Measurements from ENCODE around the gene FREM3. TPM values are rescaled to one million over a fixed set of nuclear protein-coding genes. Genes with fewer than 3 reads are reported as not detected.

Gene FREM3
- total RNA-seq, 1 experiment from 2014 or later: not detected

GRCh38 chr4:143616771-143617170 lies 83.7 kb downstream of the FREM3 start:
- CTCF ChIA-PET: no interaction called here
- Histone ChIP-seq H3K27me3 (replicated peaks; ENCODE audit: insufficient read depth, low read depth, low read length, poor library complexity) (peaks cover 5% of the 10 kb centered on the region), H3K27ac (ENCODE audit: low read depth, low read length, poor library complexity, severe bottlenecking) (no peak overlapping the region), H3K36me3 (ENCODE audit: insufficient read depth, low read length, poor library complexity, severe bottlenecking) (no peaks in the 10 kb centered on the region), H3K4me3 (ENCODE audit: low read depth, low read length, poor library complexity, severe bottlenecking) (no peak overlapping the region), H3K4me1 (ENCODE audit: insufficient read depth, low read length, poor library complexity, severe bottlenecking) (no peaks in the 10 kb centered on the region), H3K9me3 (ENCODE audit: low read depth, low read length, poor library complexity, severe bottlenecking) (no peaks in the 10 kb centered on the region)
- no peak for DNase-seq (ENCODE audit: low spot score)
- POLR2A ChIA-PET (ENCODE audit: low non-redundant PET): interaction anchor here (0.6 kb wide), 1 partner anchor 41 kb away, joined by 4 read pairs; no protein-coding TSS in a partner anchor
- no peak for TF ChIP-seq CTCF (conservative IDR thresholded peaks at IDR 0.05; ENCODE audit: low read depth, low read length)
- no peak for TF ChIP-seq EZH2 (IDR thresholded peaks at IDR 0.05; ENCODE audit: borderline replicate concordance, low read depth, low read length, poor library complexity, severe bottlenecking)
- intact Hi-C loops (cut with micrococcal nuclease; ENCODE audit: unreplicated experiment): no loop called here
- no TSS peak for BruUV-seq (replicated peaks)

- BruUV-seq (replicated peaks): no TSS peak
- ChIA-PET POLR2A (ENCODE audit: low non-redundant PET) (no interaction called here), CTCF (no interaction called here)
- Histone ChIP-seq H3K9me3 (ENCODE audit: low read depth, low read length, poor library complexity, severe bottlenecking) (no peaks in the 10 kb centered on the region), H3K27me3 (replicated peaks; ENCODE audit: insufficient read depth, low read depth, low read length, poor library complexity) (peaks cover 5% of the 10 kb centered on the region), H3K36me3 (ENCODE audit: insufficient read depth, low read length, poor library complexity, severe bottlenecking) (no peaks in the 10 kb centered on the region), H3K4me3 (ENCODE audit: low read depth, low read length, poor library complexity, severe bottlenecking) (no peak overlapping the region), H3K4me1 (ENCODE audit: insufficient read depth, low read length, poor library complexity, severe bottlenecking) (no peaks in the 10 kb centered on the region), H3K27ac (ENCODE audit: low read depth, low read length, poor library complexity, severe bottlenecking) (no peak overlapping the region)
- intact Hi-C loops (cut with micrococcal nuclease; ENCODE audit: unreplicated experiment): no loop called here
- DNase-seq (ENCODE audit: low spot score): no peak
- no peak for TF ChIP-seq EZH2 (IDR thresholded peaks at IDR 0.05; ENCODE audit: borderline replicate concordance, low read depth, low read length, poor library complexity, severe bottlenecking)
- TF ChIP-seq CTCF (conservative IDR thresholded peaks at IDR 0.05; ENCODE audit: low read depth, low read length): no peak
These were observed 91.0 kb downstream of the FREM3 start for GRCh38 chr4:143609492-143609891.

GRCh38 chr4:143606480-143606879 lies 94.0 kb downstream of the FREM3 start:
- no peak for DNase-seq (ENCODE audit: low spot score)
- TF ChIP-seq CTCF (conservative IDR thresholded peaks at IDR 0.05; ENCODE audit: low read depth, low read length) (no peak), EZH2 (IDR thresholded peaks at IDR 0.05; ENCODE audit: borderline replicate concordance, low read depth, low read length, poor library complexity, severe bottlenecking) (no peak)
- ChIA-PET CTCF (no interaction called here), POLR2A (ENCODE audit: low non-redundant PET) (no interaction called here)
- intact Hi-C loops (cut with micrococcal nuclease; ENCODE audit: unreplicated experiment): no loop called here
- no peaks in the 10 kb centered on the region for H3K9me3 ChIP-seq (ENCODE audit: low read depth, low read length, poor library complexity, severe bottlenecking)
- no peaks in the 10 kb centered on the region for H3K27me3 ChIP-seq (replicated peaks; ENCODE audit: insufficient read depth, low read depth, low read length, poor library complexity)
- H3K36me3 ChIP-seq (ENCODE audit: insufficient read depth, low read length, poor library complexity, severe bottlenecking): no peaks in the 10 kb centered on the region
- no peak overlapping the region for H3K4me3 ChIP-seq (ENCODE audit: low read depth, low read length, poor library complexity, severe bottlenecking)
- no peak overlapping the region for H3K27ac ChIP-seq (ENCODE audit: low read depth, low read length, poor library complexity, severe bottlenecking)
- no TSS peak for BruUV-seq (replicated peaks)
- H3K4me1 ChIP-seq (ENCODE audit: insufficient read depth, low read length, poor library complexity, severe bottlenecking): no peaks in the 10 kb centered on the region
